K562 (cell line): ENCODE results near the gene NRXN3. TPM values are rescaled to one million over a fixed set of nuclear protein-coding genes. Genes with fewer than 3 reads are reported as not detected.
A peak's percentile ranks its signal among the peaks of the same experiment; 100 is the strongest.

Experiments
- ATAC-seq: fragments of 200-7000 bp; cut with Tn5 transposase; 3 replicates; pipeline ENCODE4 v1.9.1; 2020; ENCODE audit warnings: moderate library complexity
- BruUV-seq: library from RNA; stranded (reverse); fragments of 400-500 nt; replicated peaks from 2 replicates; lab custom pipeline; 2021; lab: Mats Ljungman, UMichigan
- CTCF ChIA-PET: fragments of 300-600 bp; formaldehyde crosslinking; extraction: SDS; loops from one replicate; lab custom pipeline; 2021; ENCODE audit warnings: low intra/inter-chr PET ratio; lab: Yijun Ruan, JAX
- POLR2A ChIA-PET: fragments of 300-600, 350-650 bp; sonication (Branson Sonifier 250); formaldehyde crosslinking; extraction: SDS; loops from one replicate; lab custom pipeline; 2021; ENCODE audit warnings: antibody characterized with exemption, inconsistent platforms; lab: Yijun Ruan, JAX
- DNase-seq, 4 experiments: peaks; one replicate each; pipeline versions ENCODE4 v3.0.0 to v3.0.0-alpha.2; 2011 to 2018; ENCODE audit warnings: low spot score in 3 of 4, mixed read lengths in 3 of 4; ENCODE audit errors: extremely low read depth in 1 of 4
- FAIRE-seq: peaks from 2 replicates; lab custom pipeline; 2011; peaks lifted over from hg19 to GRCh38; lab: Jason Lieb, UNC
- H2AFZ ChIP-seq: 2 replicates; pipeline ENCODE4 v1.6.0; 2011; ENCODE audit warnings: low read depth, low read length, control low read depth, inconsistent platforms
- H3K27ac ChIP-seq: fragments of 200-600 bp; 3 replicates; pipeline ENCODE4 v1.8.0; 2011; ENCODE audit warnings: low read depth, mild to moderate bottlenecking, control low read depth, inconsistent platforms, low read length, moderate library complexity, mixed read lengths; ENCODE audit errors: extremely low read depth
- H3K27me3 ChIP-seq, 2 experiments: fragments of 300-600 bp in 1 of 2; 2 replicates in 1 of 2; 3 replicates in 1 of 2; pipeline versions ENCODE4 v1.6.0 to v1.8.0; 2011; ENCODE audit warnings: inconsistent platforms in 2 of 2, low read length in 2 of 2, mild to moderate bottlenecking in 1 of 2, mixed read lengths in 1 of 2, moderate library complexity in 1 of 2; ENCODE audit not compliant: control insufficient read depth in 2 of 2, insufficient read depth in 2 of 2
- H3K36me3 ChIP-seq: fragments of 300-600 bp; 3 replicates; pipeline ENCODE4 v1.8.0; 2011; ENCODE audit warnings: mild to moderate bottlenecking, low read length, inconsistent platforms; ENCODE audit not compliant: control insufficient read depth, insufficient read depth
- H3K4me1 ChIP-seq, 2 experiments: fragments of 200-600 bp in 1 of 2; replicated peaks in 1 of 2; 2 replicates in 1 of 2; 3 replicates in 1 of 2; pipeline versions ENCODE4 v1.5.1 to v1.8.0; 2011; ENCODE audit warnings: inconsistent platforms in 2 of 2, low read length in 2 of 2, mild to moderate bottlenecking in 1 of 2, mixed read lengths in 1 of 2, moderate library complexity in 1 of 2; ENCODE audit not compliant: control insufficient read depth in 2 of 2, insufficient read depth in 2 of 2
- H3K4me2 ChIP-seq: 2 replicates; pipeline ENCODE4 v1.6.1; 2011; ENCODE audit warnings: low read length, control low read depth, inconsistent platforms, mixed read lengths; ENCODE audit not compliant: insufficient read depth
- H3K4me3 ChIP-seq: fragments of 200-600 bp; sonication (generic), shearing (Covaris generic); 2 replicates; pipeline ENCODE4 v1.5.1; 2016; ENCODE audit warnings: control low read depth, inconsistent platforms
- H3K79me2 ChIP-seq: fragments of 200-600 bp; 3 replicates; pipeline ENCODE4 v1.8.0; 2011; ENCODE audit warnings: low read length, inconsistent platforms; ENCODE audit not compliant: control insufficient read depth, insufficient read depth
- H3K9ac ChIP-seq, 2 experiments: 2 replicates each; pipeline versions ENCODE4 v1.6.0 to v1.6.1; 2011; ENCODE audit warnings: low read depth in 2 of 2, low read length in 2 of 2, control low read depth in 1 of 2, inconsistent platforms in 1 of 2, mild to moderate bottlenecking in 1 of 2, mixed read lengths in 1 of 2; ENCODE audit not compliant: insufficient read depth in 1 of 2
- H3K9me1 ChIP-seq: one replicate; pipeline ENCODE4 v1.6.0; 2011; ENCODE audit warnings: inconsistent platforms, mild to moderate bottlenecking, low read length, moderate library complexity; ENCODE audit not compliant: control insufficient read depth, insufficient read depth
- H3K9me3 ChIP-seq: replicated peaks from 2 replicates; pipeline ENCODE4 v1.5.1; 2011; ENCODE audit warnings: low read depth, low read length, inconsistent platforms; ENCODE audit not compliant: control insufficient read depth, insufficient read depth
- H4K20me1 ChIP-seq: replicated peaks from 2 replicates; pipeline ENCODE4 v1.6.1; 2011; ENCODE audit warnings: low read length, inconsistent platforms, mixed read lengths; ENCODE audit not compliant: control insufficient read depth, insufficient read depth
- HDAC2 ChIP-seq: fragments of 450-650 bp; IDR thresholded peaks from 2 replicates; pipeline ENCODE4 v1.6.1; 2016; ENCODE audit warnings: mild to moderate bottlenecking
- KLF6 ChIP-seq: fragments of 250-450 bp; sonication (Bioruptor Pico); IDR thresholded peaks from 2 replicates; pipeline ENCODE4 v1.4.0; 2020; ENCODE audit warnings: mild to moderate bottlenecking, moderate library complexity, borderline replicate concordance
- RFX1 ChIP-seq: fragments of 450-650 bp; IDR thresholded peaks from 2 replicates; pipeline ENCODE4 v1.6.1; 2016; ENCODE audit warnings: mild to moderate bottlenecking, moderate library complexity
- SNRNP70 ChIP-seq: fragments of 200-400 bp; formaldehyde crosslinking; optimal IDR thresholded peaks from 2 replicates; pipeline ENCODE3; 2017; ENCODE audit warnings: low read depth, low read length
- ZNF124 ChIP-seq: sonication (generic); formaldehyde crosslinking; IDR thresholded peaks from 2 replicates; pipeline ENCODE4 v1.8.1; 2022; ENCODE audit warnings: missing genetic modification reagents
- ZNF24 ChIP-seq: fragments of 450-650 bp; IDR thresholded peaks from 2 replicates; pipeline ENCODE4 v1.6.1; 2016
- ZNF282 ChIP-seq: sonication (generic); formaldehyde crosslinking; IDR thresholded peaks from 2 replicates; pipeline ENCODE4 v1.8.1; 2023; ENCODE audit warnings: missing genetic modification reagents
- ZNF507 ChIP-seq: conservative IDR thresholded peaks from 2 replicates; pipeline ENCODE4 v1.6.1; 2017; ENCODE audit warnings: missing genetic modification characterization, missing compliant biosample characterization
- ZNF778 ChIP-seq: fragments of 450-650 bp; formaldehyde crosslinking; IDR thresholded peaks from 2 replicates; pipeline ENCODE4 v1.4.0; 2020; ENCODE audit warnings: mild to moderate bottlenecking, moderate library complexity
- WGBS: fragments of 100-300 bp; shearing (Covaris generic); methylation state at CpG from one replicate; pipeline ENCODE4 v1.1.6; 2016; ENCODE audit warnings: low coverage, mixed read lengths; ENCODE audit not compliant: insufficient coverage; ENCODE audit errors: missing lambda C conversion rate; 5-methylcytosine and 5-hydroxymethylcytosine counted together
- in situ Hi-C: fragments of 300-500 bp; cut with MboI; formaldehyde crosslinking; loops from 4 replicates; pipeline ENCODE4 v1.15.0; 2018; ENCODE audit warnings: inconsistent platforms, mixed read lengths
- intact Hi-C: fragments of 100-400 bp; cut with micrococcal nuclease; formaldehyde crosslinking; loops from 2 replicates; pipeline ENCODE4 v1.14.2; 2022
- polyA plus RNA-seq, 8 experiments: library from polyadenylated mRNA; depleted of rRNA in 4 of 8; stranded (reverse) in 5 of 8; unstranded in 3 of 8; fragments of >200 nt; fragmentation: Nextera tagmentation in 2 of 8; fragmentation: Illumina TruSeq in 1 of 8; extraction: Ambion mirVana in 2 of 8; extraction: Trizol in 1 of 8; gene quantifications; 2 replicates each; pipeline versions ENCODE4 v1.2.1 to v1.2.3, GENCODE V29; 2011 to 2014; ENCODE audit warnings: inconsistent platforms in 1 of 8, missing spikeins in 1 of 8
- total RNA-seq, 7 experiments: library from RNA; depleted of rRNA in 6 of 7; stranded (reverse); fragments of >200 nt in 6 of 7; fragmentation: Illumina TruSeq in 2 of 7; extraction: Trizol in 2 of 7; gene quantifications; 2 replicates each; pipeline versions ENCODE4 v1.2.1 to v1.2.3, GENCODE V29; 2011 to 2021; ENCODE audit warnings: low replicate concordance in 1 of 7
- TF ChIP-seq, protein P1 (sequence below), 2 experiments: fragments of 450-650 bp in 1 of 2; sonication (generic) in 1 of 2; formaldehyde crosslinking in 1 of 2; IDR thresholded peaks in 1 of 2; conservative IDR thresholded peaks in 1 of 2; 2 replicates each; pipeline versions ENCODE4 v1.6.1 to v1.8.1; 2016 to 2023; ENCODE audit warnings: mild to moderate bottlenecking in 2 of 2, moderate library complexity in 2 of 2, inconsistent platforms in 1 of 2, missing genetic modification reagents in 1 of 2
- TF ChIP-seq, protein P2 (sequence below): fragments of 450-650 bp; IDR thresholded peaks from 2 replicates; pipeline ENCODE4 v1.6.1; 2017; ENCODE audit warnings: antibody characterized with exemption
- TF ChIP-seq, protein P3 (sequence below), 2 experiments: fragments of 450-650 bp; conservative IDR thresholded peaks; 2 replicates each; pipeline ENCODE4 v1.6.1; 2017; ENCODE audit warnings: mild to moderate bottlenecking in 2 of 2, moderate library complexity in 2 of 2

The NRXN3 gene
- total and polyA plus RNA-seq, 9 of the 15 experiments (the other 6 are each of a cell fraction or from before 2014, with no cell fraction given), result 0.09 TPM; not detected in 8

DNA sequence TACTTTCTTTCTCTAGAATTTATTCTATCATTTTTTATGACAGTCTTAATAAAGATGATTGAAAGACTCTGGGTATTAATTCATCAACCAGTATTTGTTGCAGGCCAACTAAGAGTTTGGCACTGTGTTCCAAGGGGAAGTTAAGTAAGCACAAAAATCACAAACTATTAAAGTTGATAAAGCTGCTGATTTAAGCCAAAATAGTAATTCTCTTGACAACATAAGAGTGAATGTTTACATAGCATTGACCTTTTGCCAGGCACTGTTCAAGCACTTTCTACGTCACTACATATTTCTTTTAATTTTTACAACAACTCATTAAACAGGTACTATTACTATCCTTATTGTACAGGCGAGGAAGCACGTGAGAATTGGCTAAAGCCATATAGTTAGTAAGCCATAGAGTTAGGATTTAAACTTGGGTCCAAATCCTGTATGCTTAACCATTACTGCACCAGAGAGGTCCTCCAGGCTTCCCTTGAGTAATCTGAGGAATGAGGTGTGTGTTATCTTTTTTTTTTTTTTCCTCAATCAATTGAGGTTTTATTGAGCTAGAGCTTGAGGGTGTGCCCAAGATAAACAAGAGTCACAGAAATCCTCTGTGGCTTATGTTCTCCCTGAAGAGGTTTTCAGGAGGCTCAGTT is 1031.5 kb downstream of the NRXN3 start:
- no peak overlapping the region for H3K27ac ChIP-seq
- no peaks in the 10 kb centered on the region for H3K4me1 ChIP-seq
- H3K9me3 ChIP-seq, result no peaks in the 10 kb centered on the region
- H3K9ac ChIP-seq, result no peak overlapping the region
- no peak overlapping the region for H2AFZ ChIP-seq
- peak in 1 of 4 experiments; percentile 2 for DNase-seq
- no peaks in the 10 kb centered on the region for H3K9me1 ChIP-seq
- 0% methylated on average over 3 of the region's 3 CpGs for WGBS
- ChIA-PET POLR2A (no interaction called here), CTCF (no interaction called here)
- no peaks in the 10 kb centered on the region for H3K36me3 ChIP-seq
- no peak overlapping the region for H3K4me3 ChIP-seq
- FAIRE-seq, result no peak
- TF ChIP-seq KLF6 (CRISPR knock-in tag) (no peak), ZNF124 (CRISPR knock-in tag) (no peak), ZNF507 (no peak), SNRNP70 (no peak), RFX1 (no peak)
- ATAC-seq, result no peak
- intact Hi-C loops, result no loop called here
- H3K79me2 ChIP-seq, result no peaks in the 10 kb centered on the region
- no TSS peak for BruUV-seq
- H3K4me2 ChIP-seq, result no peak overlapping the region
- in situ Hi-C loops, result no loop called here
- H4K20me1 ChIP-seq, result no peaks in the 10 kb centered on the region
- no peaks in the 10 kb centered on the region for H3K27me3 ChIP-seq

DNA sequence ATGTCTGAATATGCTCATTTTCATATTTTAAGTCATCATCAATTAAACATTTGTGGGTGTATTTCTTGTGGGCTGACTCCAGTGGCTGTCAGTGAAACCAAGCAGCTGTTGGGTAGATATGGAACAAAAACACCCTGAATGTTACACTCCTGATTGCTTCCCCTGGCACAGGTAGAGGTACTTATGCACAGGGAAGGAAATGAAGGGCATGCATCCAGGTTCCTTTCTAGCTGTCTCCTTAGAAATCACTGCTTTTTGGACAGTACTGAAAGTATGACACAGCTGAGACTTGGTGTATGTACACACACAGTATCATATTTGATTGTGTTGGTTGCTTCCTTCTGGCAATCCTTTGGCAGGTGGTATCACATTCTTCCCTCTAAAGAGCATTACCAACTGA is 1034.4 kb downstream of the NRXN3 start:
- Histone ChIP-seq H3K4me2 (no peak overlapping the region), H3K9ac (no peak overlapping the region), H3K9me1 (no peaks in the 10 kb centered on the region), H3K27me3 (no peaks in the 10 kb centered on the region), H3K4me3 (no peak overlapping the region), H3K36me3 (no peaks in the 10 kb centered on the region), H4K20me1 (no peaks in the 10 kb centered on the region), H3K27ac (no peak overlapping the region), H3K4me1 (no peaks in the 10 kb centered on the region), H3K9me3 (no peaks in the 10 kb centered on the region), H3K79me2 (no peaks in the 10 kb centered on the region)
- BruUV-seq, result no TSS peak
- no peak for ATAC-seq
- DNase-seq, result no peak
- in situ Hi-C loops (no loop called here), intact Hi-C loops (no loop called here)
- ChIA-PET CTCF (no interaction called here), POLR2A (no interaction called here)
- FAIRE-seq, result no peak
- TF ChIP-seq ZNF24 (no peak), ZNF778 (no peak), ZNF282 (CRISPR knock-in tag) (no peak), HDAC2 (no peak)
- TF ChIP-seq, protein P1, sequence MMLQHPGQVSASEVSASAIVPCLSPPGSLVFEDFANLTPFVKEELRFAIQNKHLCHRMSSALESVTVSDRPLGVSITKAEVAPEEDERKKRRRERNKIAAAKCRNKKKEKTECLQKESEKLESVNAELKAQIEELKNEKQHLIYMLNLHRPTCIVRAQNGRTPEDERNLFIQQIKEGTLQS (IDR thresholded peaks at IDR 0.05), result no peak
- TF ChIP-seq, protein P1 (CRISPR knock-in tag; conservative IDR thresholded peaks at IDR 0.05), result no peak
- TF ChIP-seq, protein P2, sequence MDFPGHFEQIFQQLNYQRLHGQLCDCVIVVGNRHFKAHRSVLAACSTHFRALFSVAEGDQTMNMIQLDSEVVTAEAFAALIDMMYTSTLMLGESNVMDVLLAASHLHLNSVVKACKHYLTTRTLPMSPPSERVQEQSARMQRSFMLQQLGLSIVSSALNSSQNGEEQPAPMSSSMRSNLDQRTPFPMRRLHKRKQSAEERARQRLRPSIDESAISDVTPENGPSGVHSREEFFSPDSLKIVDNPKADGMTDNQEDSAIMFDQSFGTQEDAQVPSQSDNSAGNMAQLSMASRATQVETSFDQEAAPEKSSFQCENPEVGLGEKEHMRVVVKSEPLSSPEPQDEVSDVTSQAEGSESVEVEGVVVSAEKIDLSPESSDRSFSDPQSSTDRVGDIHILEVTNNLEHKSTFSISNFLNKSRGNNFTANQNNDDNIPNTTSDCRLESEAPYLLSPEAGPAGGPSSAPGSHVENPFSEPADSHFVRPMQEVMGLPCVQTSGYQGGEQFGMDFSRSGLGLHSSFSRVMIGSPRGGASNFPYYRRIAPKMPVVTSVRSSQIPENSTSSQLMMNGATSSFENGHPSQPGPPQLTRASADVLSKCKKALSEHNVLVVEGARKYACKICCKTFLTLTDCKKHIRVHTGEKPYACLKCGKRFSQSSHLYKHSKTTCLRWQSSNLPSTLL, result no peak
- TF ChIP-seq, protein P3, sequence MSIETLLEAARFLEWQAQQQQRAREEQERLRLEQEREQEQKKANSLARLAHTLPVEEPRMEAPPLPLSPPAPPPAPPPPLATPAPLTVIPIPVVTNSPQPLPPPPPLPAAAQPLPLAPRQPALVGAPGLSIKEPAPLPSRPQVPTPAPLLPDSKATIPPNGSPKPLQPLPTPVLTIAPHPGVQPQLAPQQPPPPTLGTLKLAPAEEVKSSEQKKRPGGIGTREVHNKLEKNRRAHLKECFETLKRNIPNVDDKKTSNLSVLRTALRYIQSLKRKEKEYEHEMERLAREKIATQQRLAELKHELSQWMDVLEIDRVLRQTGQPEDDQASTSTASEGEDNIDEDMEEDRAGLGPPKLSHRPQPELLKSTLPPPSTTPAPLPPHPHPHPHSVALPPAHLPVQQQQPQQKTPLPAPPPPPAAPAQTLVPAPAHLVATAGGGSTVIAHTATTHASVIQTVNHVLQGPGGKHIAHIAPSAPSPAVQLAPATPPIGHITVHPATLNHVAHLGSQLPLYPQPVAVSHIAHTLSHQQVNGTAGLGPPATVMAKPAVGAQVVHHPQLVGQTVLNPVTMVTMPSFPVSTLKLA (conservative IDR thresholded peaks at IDR 0.05), result no peak
- TF ChIP-seq, all 486 proteins: peak for 0
- no peak overlapping the region for H2AFZ ChIP-seq
